ENCODE data around the gene TATDN2.

- TF ChIP-seq FOXM1 (IDR thresholded peaks at IDR 0.05; ENCODE audit: low read depth) (no peak), CTCF (IDR thresholded peaks at IDR 0.05) (no peak), POLR2AphosphoS5 (IDR thresholded peaks at IDR 0.05; ENCODE audit: low read depth, low read length) (no peak), RCOR1 (IDR thresholded peaks at IDR 0.05; ENCODE audit: low read length) (no peak), RAD21 (IDR thresholded peaks at IDR 0.05; ENCODE audit: low read length) (no peak), JUND (IDR thresholded peaks at IDR 0.05) (no peak), EZH2phosphoT487 (IDR thresholded peaks at IDR 0.05; ENCODE audit: borderline replicate concordance, low read depth) (no peak)
Observed at GRCh38 chr3:10280571-10280970, 32.3 kb downstream of the TATDN2 start.

All from SK-N-SH (cell line).